ENCODE results near the gene ONECUT3. TPM values are rescaled to one million over a fixed set of nuclear protein-coding genes. Genes with fewer than 3 reads are reported as not detected.

The ONECUT3 gene
- total and polyA plus RNA-seq, 2 of the 4 experiments (the other 2 are of a cell fraction), result not detected

DNA sequence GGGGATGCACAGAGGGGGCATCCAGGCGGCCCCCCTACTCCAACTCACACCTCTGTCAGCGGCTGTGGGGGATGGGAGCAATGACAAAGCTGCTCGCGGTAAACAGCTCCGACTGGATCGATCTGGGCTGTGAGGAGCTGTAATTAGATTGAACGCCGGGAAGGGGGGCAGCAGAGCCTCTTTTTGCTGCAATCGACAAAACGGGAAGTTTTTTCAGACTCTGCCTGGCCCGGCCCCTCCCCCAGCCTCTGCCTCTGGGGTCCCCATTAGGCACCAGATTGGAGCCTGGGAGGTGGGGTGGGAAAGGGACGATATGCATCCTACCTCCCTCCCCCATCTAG is 16.3 kb downstream of the ONECUT3 start:
- no peak overlapping the region for H2BK120ac ChIP-seq (ENCODE audit: low read depth, low read length)
- H3K18ac ChIP-seq (ENCODE audit: low read depth, low read length), result no peak overlapping the region
- dilution Hi-C loops (cut with HindIII; ENCODE audit: low sequenced_read_pairs, unreplicated experiment) (no loop called here), intact Hi-C loops (cut with micrococcal nuclease) (no loop called here), in situ Hi-C loops (cut with MboI; ENCODE audit: low sequenced_read_pairs) (loop anchor here (5.0 kb wide), 1 partner anchor 92 kb away; no protein-coding TSS in a partner anchor)
- DNase-seq, result no peak
- no peak overlapping the region for H3K9ac ChIP-seq (ENCODE audit: low read depth, low read length)
- no peak overlapping the region for H3K14ac ChIP-seq (replicated peaks; ENCODE audit: low read depth, low read length)
- ChIA-PET POLR2A (ENCODE audit: unreplicated experiment) (no interaction called here), CTCF (no interaction called here)
- H2AFZ ChIP-seq (replicated peaks; ENCODE audit: low read length, poor library complexity), result no peak overlapping the region
- peaks cover 12% of the 10 kb centered on the region for H3K9me3 ChIP-seq (ENCODE audit: control insufficient read depth, insufficient read depth, low read length)
- no TSS peak for BruUV-seq (replicated peaks)
- H4K8ac ChIP-seq (ENCODE audit: low read depth in 2 of 2, low read length in 2 of 2), result no peak overlapping the region
- no peak overlapping the region for H3K4me3 ChIP-seq (ENCODE audit: insufficient read depth, low read depth, low read length)
- no peak overlapping the region for H2BK15ac ChIP-seq (ENCODE audit: low read depth, low read length)
- no peak overlapping the region for H3K23ac ChIP-seq (ENCODE audit: low read depth, low read length)
- H3K9me1 ChIP-seq (ENCODE audit: insufficient read depth, low read length), result no peaks in the 10 kb centered on the region
- H3K27me3 ChIP-seq (ENCODE audit: control insufficient read depth, insufficient read depth, low read length), result peaks cover 60% of the 10 kb centered on the region
- no peak overlapping the region for H2BK20ac ChIP-seq (ENCODE audit: low read depth, low read length)
- no peak overlapping the region for H2AK5ac ChIP-seq (ENCODE audit: low read depth, low read length)
- TF ChIP-seq FOS (IDR thresholded peaks at IDR 0.05; ENCODE audit: low read depth, low read length) (no peak), POLR2A (IDR thresholded peaks at IDR 0.05; ENCODE audit: low read depth, low read length) (no peak), CHD1 (IDR thresholded peaks at IDR 0.05; ENCODE audit: low read depth, low read length) (no peak), MXI1 (IDR thresholded peaks at IDR 0.05; ENCODE audit: borderline replicate concordance, low read depth, low read length) (no peak), RCOR1 (IDR thresholded peaks at IDR 0.05; ENCODE audit: insufficient replicate concordance, low read length) (no peak), NFE2L2 (IDR thresholded peaks at IDR 0.05; ENCODE audit: low read depth, low read length) (no peak), RFX5 (IDR thresholded peaks at IDR 0.05; ENCODE audit: low read depth, low read length) (no peak), RAD21 (IDR thresholded peaks at IDR 0.05; ENCODE audit: low read length) (no peak)
- TF ChIP-seq, protein P1, sequence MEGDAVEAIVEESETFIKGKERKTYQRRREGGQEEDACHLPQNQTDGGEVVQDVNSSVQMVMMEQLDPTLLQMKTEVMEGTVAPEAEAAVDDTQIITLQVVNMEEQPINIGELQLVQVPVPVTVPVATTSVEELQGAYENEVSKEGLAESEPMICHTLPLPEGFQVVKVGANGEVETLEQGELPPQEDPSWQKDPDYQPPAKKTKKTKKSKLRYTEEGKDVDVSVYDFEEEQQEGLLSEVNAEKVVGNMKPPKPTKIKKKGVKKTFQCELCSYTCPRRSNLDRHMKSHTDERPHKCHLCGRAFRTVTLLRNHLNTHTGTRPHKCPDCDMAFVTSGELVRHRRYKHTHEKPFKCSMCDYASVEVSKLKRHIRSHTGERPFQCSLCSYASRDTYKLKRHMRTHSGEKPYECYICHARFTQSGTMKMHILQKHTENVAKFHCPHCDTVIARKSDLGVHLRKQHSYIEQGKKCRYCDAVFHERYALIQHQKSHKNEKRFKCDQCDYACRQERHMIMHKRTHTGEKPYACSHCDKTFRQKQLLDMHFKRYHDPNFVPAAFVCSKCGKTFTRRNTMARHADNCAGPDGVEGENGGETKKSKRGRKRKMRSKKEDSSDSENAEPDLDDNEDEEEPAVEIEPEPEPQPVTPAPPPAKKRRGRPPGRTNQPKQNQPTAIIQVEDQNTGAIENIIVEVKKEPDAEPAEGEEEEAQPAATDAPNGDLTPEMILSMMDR (conservative IDR thresholded peaks at IDR 0.05; ENCODE audit: low read depth, low read length), result no peak
- TF ChIP-seq, protein P2, sequence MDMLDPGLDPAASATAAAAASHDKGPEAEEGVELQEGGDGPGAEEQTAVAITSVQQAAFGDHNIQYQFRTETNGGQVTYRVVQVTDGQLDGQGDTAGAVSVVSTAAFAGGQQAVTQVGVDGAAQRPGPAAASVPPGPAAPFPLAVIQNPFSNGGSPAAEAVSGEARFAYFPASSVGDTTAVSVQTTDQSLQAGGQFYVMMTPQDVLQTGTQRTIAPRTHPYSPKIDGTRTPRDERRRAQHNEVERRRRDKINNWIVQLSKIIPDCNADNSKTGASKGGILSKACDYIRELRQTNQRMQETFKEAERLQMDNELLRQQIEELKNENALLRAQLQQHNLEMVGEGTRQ (IDR thresholded peaks at IDR 0.05; ENCODE audit: low read depth, low read length), result no peak
- H3K27ac ChIP-seq (ENCODE audit: insufficient read depth, low read length), result no peak overlapping the region
- H3K79me1 ChIP-seq (ENCODE audit: low read depth in 1 of 2, low read length in 2 of 2), result no peaks in the 10 kb centered on the region
- H3K4ac ChIP-seq (ENCODE audit: low read depth, low read length), result no peak overlapping the region
- no peaks in the 10 kb centered on the region for H3K4me1 ChIP-seq (ENCODE audit: control insufficient read depth, insufficient read depth, low read length)
- H4K20me1 ChIP-seq (ENCODE audit: insufficient read depth, low read length), result no peaks in the 10 kb centered on the region
- H4K91ac ChIP-seq (ENCODE audit: insufficient read depth, low read depth, low read length), result no peak overlapping the region
- no peaks in the 10 kb centered on the region for H3K36me3 ChIP-seq (ENCODE audit: control insufficient read depth, insufficient read depth, low read length)
- no peak overlapping the region for H2BK5ac ChIP-seq (ENCODE audit: low read depth, low read length, poor library complexity, severe bottlenecking)
- H2AK9ac ChIP-seq (replicated peaks; ENCODE audit: low read depth, low read length, poor library complexity), result no peak overlapping the region
- no CpG with 5 or more reads among the region's 12 CpGs for WGBS, 2 experiments (ENCODE audit: extremely low coverage in 2 of 2, insufficient read length in 1 of 2)
- no peak overlapping the region for H3K4me2 ChIP-seq (ENCODE audit: low read depth, low read length)
- H4K5ac ChIP-seq (ENCODE audit: low read depth, low read length), result no peak overlapping the region
- H3K56ac ChIP-seq (ENCODE audit: extremely low read depth, insufficient read depth, low read length), result no peak overlapping the region
- ATAC-seq (ENCODE audit: low read depth), result no peak
